ENCODE measurements around the gene FBXL15.

- no peak for TF ChIP-seq BHLHE40 (IDR thresholded peaks at IDR 0.05; ENCODE audit: borderline replicate concordance)
- TF ChIP-seq TARDBP (IDR thresholded peaks at IDR 0.05), result no peak
Measured at GRCh38 chr10:102396317-102396650, 24.4 kb upstream of the FBXL15 start.
